ENCODE data around the gene UBR3.
"Not testable (repeated sequence)": the region's sequence is repeated elsewhere in the genome, so short reads cannot be mapped to it uniquely, and the experiment has no call there.

GRCh38 chr2:169866230-169866629 is 39.0 kb downstream of the UBR3 start:
- TF ChIP-seq CTCF, ZNF114 (tag by site-specific recombination; IDR thresholded peaks at IDR 0.05): not testable (repeated sequence)
